Cortex of kidney (tissue), 1 donor: Measurements from ENCODE around the gene DOC2B.
"Not testable (repeated sequence)": the region's sequence is repeated elsewhere in the genome, so short reads cannot be mapped to it uniquely, and the experiment has no call there.

Experiments
- DNase-seq: peaks from one replicate; lab custom pipeline; 2025; lab: John Stamatoyannopoulos, UW

Gene DOC2B

GRCh38 chr17:210402-210801 is 29.0 kb upstream of the DOC2B start:
- DNase-seq = no peak

DNA sequence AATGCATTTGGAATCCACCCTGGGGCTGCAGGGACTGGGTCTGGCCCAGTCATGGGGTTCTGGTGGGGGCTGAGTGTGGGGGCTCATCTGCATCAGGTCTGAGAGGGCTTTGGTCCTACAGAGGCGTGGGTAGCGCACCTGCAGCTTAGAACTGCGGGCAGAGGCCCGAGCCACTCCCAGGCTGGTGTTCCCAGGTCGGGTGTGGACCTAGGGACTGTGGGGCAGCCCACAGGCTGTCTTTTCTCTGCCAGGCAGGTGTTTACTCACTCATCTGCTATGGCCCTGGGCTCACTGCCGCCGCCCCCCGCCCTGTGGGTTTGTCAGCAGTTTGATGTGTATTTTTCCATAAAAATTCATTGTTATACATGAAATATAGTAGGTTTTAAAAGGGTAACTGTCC is 27.0 kb upstream of the DOC2B start:
- no peak for DNase-seq

- no peak for DNase-seq
These were observed 26.3 kb upstream of the DOC2B start for GRCh38 chr17:207775-208174.

GRCh38 chr17:206941-207560 is 25.6 kb upstream of the DOC2B start:
- DNase-seq = no peak

DNA sequence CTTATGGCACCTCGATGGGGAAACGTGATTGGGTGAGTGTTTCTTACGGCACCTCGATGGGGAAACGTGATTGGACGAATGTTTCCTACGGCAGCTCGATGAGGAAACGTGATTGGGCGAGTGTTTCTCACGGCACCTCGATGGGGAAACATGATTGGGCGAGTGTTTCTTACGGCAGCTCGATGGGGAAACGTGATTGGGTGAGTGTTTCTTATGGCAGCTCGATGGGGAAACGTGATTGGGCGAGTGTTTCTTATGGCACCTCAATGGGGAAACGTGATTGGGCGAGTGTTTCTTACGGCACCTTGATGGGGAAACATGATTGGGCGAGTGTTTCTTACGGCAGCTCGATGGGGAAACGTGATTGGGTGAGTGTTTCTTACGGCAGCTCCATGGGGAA is 25.0 kb upstream of the DOC2B start:
- DNase-seq = not testable (repeated sequence)

- no peak for DNase-seq
These were observed 24.4 kb upstream of the DOC2B start for GRCh38 chr17:205817-206216.

DNA sequence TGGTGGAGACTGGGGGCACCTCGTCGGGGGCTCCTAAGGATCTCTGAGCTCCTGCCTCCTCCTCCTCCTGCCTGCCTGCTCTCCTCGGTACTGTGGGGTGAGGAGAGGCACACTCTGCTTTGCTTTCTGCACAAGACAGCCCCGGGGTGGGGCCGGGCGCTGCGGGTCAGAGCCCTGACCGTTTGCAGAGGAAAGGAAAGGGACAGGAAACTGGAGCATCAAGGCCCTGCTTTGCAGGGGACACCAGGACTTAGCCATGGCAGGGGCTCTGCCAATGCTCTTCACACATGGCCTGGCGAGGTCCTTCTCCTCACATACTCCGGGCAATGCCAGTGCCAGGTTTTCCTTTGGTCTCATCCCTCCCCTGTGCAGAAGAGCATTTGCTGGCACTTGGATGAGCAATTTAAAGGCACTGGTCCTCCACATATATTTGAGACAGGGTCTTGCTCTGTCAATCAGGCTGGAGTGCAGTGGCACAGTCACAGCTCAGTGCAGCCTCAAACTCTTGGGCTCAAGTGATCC is 23.8 kb upstream of the DOC2B start:
- no peak for DNase-seq

DNA sequence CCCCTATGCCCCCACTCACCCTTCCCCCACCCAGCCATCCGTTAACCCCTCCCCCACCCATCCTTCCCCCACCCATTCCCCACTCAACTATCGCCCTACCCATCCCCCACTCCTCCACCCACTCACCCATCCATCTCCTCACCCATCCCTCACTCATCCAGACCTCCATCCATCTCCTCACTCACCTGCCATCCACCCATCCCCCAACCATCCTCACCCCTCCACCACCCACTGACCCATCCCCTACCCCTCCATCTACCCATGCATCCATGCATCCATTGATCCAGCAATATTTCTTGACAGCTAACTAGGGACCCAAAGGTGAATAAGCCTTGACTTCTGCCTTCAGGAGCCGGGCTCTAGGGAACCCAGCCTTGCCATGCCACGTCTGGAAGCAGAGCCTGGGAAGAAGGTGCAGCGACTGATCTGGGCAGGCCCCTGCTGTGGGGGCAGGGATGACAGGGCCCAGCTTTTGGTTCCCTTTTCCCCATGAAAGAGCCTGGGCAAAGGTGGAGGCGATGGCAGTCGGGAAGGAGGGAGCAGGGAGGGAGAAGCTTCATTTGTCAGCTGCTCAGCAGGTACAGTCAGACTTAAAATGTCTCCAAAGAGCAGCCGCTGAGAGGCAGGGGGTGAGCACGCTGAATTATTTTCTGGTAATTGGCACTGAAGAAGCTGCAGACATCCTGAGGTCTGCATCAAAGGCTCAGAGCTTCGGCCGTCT is 23.1 kb upstream of the DOC2B start:
- no peak for DNase-seq

DNA sequence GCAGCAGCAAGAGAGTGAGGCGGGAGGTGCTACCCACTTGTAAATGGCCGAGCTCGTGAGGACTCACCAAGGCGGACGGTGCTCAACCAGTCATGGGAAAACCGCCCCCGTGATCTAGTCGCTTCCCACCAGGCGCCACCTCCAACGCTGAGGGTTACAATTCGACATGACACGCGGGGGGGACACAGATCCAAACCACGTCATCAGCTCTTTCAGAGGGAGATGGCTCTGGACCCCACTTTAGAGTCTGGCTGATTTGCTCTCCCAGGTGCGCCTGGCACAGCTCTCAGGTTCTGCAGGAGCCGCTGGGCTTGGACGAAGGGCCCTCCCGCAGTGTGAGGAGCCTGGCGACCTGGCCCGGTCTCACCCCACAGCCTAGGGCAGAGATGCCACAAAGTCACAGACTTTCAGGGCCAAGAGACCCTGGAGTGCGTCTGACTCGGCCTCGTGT is 21.1 kb upstream of the DOC2B start:
- DNase-seq = no peak

DNA sequence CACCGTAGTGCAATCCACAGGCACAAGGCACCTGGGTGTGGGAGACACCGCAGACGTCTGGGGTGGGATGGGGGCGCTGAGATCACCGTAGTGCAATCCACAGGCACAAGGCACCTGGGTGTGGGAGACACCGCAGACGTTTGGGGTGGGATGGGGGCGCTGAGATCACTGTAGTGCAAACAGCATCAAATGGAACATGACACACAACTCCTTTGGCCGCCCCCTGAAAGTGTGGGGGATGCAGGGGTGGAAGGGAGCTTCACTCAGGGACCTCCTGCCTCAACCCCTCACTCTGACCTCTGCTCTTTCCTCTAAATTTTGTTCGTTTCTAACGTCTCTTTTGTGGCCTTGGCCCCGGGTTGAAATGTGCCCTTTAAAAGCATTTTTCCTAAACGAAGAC is 20.3 kb upstream of the DOC2B start:
- not testable (repeated sequence) for DNase-seq

DNA sequence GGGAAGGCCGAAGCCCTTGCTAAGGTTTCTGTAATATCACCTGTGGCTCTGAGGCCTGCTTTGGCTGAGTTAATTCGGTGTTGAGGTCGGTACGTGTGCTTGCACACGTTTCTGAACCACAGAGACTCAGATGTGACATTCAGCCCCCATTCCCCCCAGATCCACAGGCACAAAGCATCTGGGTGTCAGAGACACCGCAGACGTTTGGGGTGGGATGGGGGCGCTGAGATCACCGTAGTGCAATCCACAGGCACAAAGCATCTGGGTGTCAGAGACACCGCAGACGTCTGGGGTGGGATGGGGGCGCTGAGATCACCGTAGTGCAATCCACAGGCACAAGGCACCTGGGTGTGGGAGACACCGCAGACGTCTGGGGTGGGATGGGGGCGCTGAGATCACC is 19.8 kb upstream of the DOC2B start:
- DNase-seq = not testable (repeated sequence)

DNA sequence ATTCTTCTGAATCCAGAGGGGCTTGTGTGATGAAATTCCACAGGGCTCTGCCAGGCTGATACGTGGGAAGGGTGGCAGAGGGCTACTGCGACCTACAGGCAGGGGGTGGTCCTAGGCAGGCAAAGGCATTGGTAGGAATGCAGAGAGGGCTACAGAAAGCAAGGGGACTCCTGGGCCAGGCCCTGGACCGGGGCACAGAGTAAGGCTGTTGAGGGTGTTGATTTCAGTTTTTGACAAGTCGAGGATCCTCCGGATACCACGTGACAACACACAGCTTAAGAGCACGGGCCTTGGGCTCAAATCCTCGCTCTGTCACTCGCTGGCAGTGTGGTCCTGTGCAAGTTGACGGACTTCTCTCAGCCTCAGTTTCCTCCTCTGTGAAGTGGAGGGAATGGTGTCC is 19.1 kb upstream of the DOC2B start:
- DNase-seq = no peak

DNA sequence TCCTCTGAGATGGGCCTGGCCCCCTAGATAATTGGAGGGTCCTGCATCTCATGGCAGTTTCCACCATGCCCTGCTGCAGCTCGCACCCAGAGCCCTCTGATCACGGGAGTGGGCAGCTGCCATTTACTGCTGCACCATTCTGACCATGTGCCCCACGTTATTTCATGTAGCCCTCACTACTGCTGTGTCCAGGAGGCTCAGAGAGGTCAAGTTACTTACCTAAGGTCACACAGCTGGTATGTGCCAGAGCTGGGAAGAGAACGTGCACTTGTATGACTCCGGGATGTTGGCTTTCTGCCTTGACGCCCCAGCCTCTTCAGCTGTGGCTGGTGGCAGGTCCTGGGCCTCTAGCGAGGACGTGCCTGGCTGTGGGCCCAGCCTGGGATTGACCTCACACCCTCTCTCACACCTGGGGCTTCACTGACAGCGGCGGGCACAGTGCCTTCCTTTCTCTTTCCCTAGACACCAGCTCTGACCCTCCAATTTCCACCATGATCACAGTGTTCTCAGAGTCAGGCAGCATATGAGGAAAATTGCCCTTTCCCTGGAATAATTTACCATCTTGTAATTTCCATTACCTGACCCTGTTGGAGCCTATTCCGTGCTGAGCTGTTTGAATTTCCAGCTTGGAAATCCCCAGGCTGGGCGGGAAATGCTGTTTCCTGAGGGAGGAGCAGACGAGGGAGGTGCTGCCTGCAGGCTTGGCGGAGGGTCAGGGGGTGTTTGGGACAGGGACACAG is 18.5 kb upstream of the DOC2B start:
- DNase-seq = no peak

GRCh38 chr17:199191-199604 is 17.7 kb upstream of the DOC2B start:
- DNase-seq = no peak

DNA sequence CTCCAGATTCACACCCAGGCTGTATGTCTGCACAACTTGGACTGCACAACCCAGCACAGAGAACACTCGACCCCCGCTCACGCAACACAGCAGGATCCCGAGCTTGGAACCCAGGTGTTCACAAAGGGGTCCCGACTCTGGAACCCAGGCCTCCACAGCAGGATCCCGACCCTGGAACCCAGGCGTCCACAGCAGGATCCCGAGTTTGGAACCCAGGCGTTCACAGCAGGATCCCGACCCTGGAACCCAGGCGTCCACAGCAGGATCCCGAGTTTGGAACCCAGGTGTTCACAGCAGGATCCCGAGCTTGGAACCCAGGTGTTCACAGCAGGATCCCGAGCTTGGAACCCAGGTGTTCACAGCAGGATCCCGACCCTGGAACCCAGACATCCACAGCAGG is 16.8 kb upstream of the DOC2B start:
- DNase-seq = not testable (repeated sequence)

DNA sequence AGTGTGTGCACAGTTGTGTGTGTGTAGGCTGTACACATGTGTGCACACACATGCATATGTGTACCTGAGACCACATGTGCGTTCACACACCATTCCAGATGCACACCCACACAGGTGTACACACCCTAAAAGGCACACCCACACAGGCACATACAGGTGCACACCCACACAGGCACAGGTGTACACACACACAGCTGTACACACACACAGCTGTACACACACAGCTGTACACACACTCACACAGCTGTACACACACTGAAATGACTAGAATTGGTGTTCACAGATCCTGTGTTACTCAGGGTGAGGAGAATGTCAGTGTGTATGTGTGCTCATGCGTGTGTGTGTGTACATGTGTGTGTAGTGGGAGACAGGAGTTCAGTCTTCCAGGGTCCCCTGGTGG is 15.9 kb upstream of the DOC2B start:
- DNase-seq = no peak

DNA sequence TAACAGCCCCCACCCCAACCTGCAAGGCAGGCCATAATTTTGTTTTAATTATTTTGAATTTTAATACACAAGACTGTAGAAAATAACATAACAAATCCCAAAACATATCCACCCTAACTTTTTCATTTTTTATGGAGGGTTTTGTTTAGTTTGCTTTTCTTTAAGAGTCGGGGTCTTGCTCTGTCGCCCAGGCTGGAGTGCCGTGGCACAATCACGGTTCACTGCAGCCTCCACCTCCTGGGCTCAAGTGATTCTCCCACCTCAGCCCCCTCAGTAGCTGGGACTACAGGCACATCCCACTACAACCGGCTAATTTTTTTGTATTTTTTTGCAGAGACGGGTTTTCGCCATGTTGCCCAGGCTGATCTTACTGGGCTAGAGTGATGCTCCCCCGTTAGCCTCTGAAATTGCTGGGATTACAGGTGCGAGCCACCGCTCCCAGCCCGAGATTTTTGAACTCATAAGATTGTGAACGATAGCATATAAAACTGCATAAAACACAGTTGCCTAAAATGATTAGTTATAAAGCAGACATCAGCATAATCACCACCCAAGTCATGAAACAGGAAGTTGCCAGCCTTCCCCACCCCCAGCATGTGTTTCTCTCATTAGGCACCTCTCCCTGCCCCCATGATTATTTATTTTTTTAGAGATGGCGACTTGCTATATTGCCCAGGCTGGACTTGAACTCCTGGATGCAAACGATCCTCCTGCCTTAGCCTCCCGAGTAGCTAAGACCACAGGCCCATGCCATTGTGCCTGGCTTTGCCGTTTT is 13.6 kb upstream of the DOC2B start:
- DNase-seq = no peak

DNA sequence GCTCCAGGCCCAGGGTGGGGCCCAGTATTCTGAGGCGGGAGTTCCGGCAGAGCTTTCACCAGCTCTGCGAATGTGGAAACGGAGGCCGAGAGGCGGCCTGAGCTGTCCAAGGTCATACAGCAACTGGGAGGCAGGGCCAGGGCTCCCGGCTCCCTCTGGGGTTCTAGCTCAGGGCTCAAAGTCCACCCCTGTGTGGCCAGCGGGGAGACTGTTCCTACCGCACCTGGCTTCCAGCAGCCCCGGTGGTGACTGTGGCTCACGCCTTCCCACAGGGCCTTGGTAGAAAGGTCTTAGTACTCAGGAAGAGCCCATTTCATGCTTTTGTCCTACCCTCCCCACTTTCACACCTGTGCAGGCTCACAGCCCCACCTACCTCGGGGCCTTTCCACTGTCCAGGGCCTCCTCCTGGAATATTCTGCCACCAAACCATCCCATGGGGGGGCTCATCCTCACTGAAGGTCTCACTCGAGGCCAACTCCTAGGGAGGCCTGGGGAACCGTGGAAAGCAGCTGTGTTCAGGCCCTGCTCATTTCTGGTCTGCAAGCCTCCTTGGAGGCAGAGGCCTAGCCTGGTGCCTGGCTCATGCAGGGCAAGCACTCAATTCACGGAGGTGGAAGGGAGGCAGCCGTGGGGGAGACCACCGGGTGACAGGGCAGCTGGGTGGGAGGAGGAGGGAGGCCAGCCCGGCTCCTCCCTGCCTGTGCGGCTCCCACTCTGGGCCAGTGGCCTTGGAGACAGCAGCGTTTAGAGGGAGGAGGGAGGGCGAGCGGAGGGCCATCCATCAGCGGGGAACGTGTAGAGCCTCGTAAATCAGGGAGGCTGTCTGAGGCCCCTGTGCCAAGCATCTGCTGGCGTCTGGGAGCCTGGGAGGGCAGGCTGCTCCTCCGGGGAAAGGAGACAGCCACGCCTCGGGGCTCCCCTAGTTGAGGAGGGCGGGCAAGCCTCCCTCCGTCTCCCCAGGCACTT is 12.7 kb upstream of the DOC2B start:
- no peak for DNase-seq

- no peak for DNase-seq
These were observed 12.0 kb upstream of the DOC2B start for GRCh38 chr17:193426-193810.

- no peak for DNase-seq
These were observed 11.4 kb upstream of the DOC2B start for GRCh38 chr17:192666-193425.
